GM08714 (cell line): ENCODE data around the gene DEFB114.
"Not testable (repeated sequence)": the region's sequence is repeated elsewhere in the genome, so short reads cannot be mapped to it uniquely, and the experiment has no call there.

Experiments
- H3K4me3 ChIP-seq: fragments of 200-500 bp; sonication (Bioruptor generic); 2 replicates; pipeline ENCODE4 v1.5.1; 2014; ENCODE audit warnings: mild to moderate bottlenecking, low read length, inconsistent platforms
- ZNF274 ChIP-seq: IDR thresholded peaks from 2 replicates; pipeline ENCODE4 v1.6.1; 2012; ENCODE audit warnings: mild to moderate bottlenecking, low read depth, low read length

Gene DEFB114

GRCh38 chr6:49951926-49952325, 12.0 kb downstream of the DEFB114 start:
- H3K4me3 ChIP-seq, result no peak overlapping the region

GRCh38 chr6:49950415-49950751, 13.6 kb downstream of the DEFB114 start:
- no peak for TF ChIP-seq ZNF274
- no peak overlapping the region for H3K4me3 ChIP-seq

More at GRCh38 chr6:49951926-49952325, 12.0 kb downstream of the DEFB114 start:
- no peak for TF ChIP-seq ZNF274

- TF ChIP-seq ZNF274, result no peak
- H3K4me3 ChIP-seq, result no peak overlapping the region
Measured at GRCh38 chr6:49949062-49949461, 14.9 kb downstream of the DEFB114 start.

GRCh38 chr6:49946835-49947234, 17.1 kb downstream of the DEFB114 start:
- TF ChIP-seq ZNF274, result no peak
- no peak overlapping the region for H3K4me3 ChIP-seq

- H3K4me3 ChIP-seq, result not testable (repeated sequence)
Measured at GRCh38 chr6:49944068-49944467, 19.9 kb downstream of the DEFB114 start.

- TF ChIP-seq ZNF274, result no peak
- H3K4me3 ChIP-seq, result no peak overlapping the region
Measured at GRCh38 chr6:49939993-49940498, 23.9 kb downstream of the DEFB114 start.

GRCh38 chr6:49937811-49938210, 26.2 kb downstream of the DEFB114 start:
- no peak for TF ChIP-seq ZNF274

GRCh38 chr6:49937017-49937416, 26.9 kb downstream of the DEFB114 start:
- no peak overlapping the region for H3K4me3 ChIP-seq
- TF ChIP-seq ZNF274, result no peak

More at GRCh38 chr6:49937811-49938210, 26.2 kb downstream of the DEFB114 start:
- no peak overlapping the region for H3K4me3 ChIP-seq

- TF ChIP-seq ZNF274, result no peak
- H3K4me3 ChIP-seq, result no peak overlapping the region
Measured at GRCh38 chr6:49935387-49935786, 28.6 kb downstream of the DEFB114 start.

- no peak overlapping the region for H3K4me3 ChIP-seq
- TF ChIP-seq ZNF274, result no peak
Measured at GRCh38 chr6:49934770-49935169, 29.2 kb downstream of the DEFB114 start.

GRCh38 chr6:49933526-49933925, 30.4 kb downstream of the DEFB114 start:
- TF ChIP-seq ZNF274, result no peak
- H3K4me3 ChIP-seq, result no peak overlapping the region

- TF ChIP-seq ZNF274, result no peak
- no peak overlapping the region for H3K4me3 ChIP-seq
Measured at GRCh38 chr6:49929340-49929739, 34.6 kb downstream of the DEFB114 start.

GRCh38 chr6:49923826-49924225, 40.1 kb downstream of the DEFB114 start:
- no peak overlapping the region for H3K4me3 ChIP-seq
- TF ChIP-seq ZNF274, result no peak

GRCh38 chr6:49919935-49920644, 43.9 kb downstream of the DEFB114 start:
- no peak for TF ChIP-seq ZNF274
- no peak overlapping the region for H3K4me3 ChIP-seq

GRCh38 chr6:49919261-49919660, 44.7 kb downstream of the DEFB114 start:
- no peak overlapping the region for H3K4me3 ChIP-seq
- no peak for TF ChIP-seq ZNF274

- H3K4me3 ChIP-seq, result no peak overlapping the region
- TF ChIP-seq ZNF274, result no peak
Measured at GRCh38 chr6:49918787-49919186, 45.2 kb downstream of the DEFB114 start.
